Stimulated activated CD4-positive, alpha-beta T cell treated with anti-CD3 and anti-CD28 coated beads, Interleukin-15, amount 100 ng/mL, for 1 hour (primary cell): Measurements from ENCODE around the gene EYA2.
"Not testable (repeated sequence)": the region's sequence is repeated elsewhere in the genome, so short reads cannot be mapped to it uniquely, and the experiment has no call there.

Experiments
- DNase-seq, 2 donors: peaks; one replicate each; pipeline ENCODE4 v3.0.0-alpha.2; 2020; ENCODE audit warnings: low read depth in 1 of 2, low spot score in 1 of 2

Gene EYA2

DNA sequence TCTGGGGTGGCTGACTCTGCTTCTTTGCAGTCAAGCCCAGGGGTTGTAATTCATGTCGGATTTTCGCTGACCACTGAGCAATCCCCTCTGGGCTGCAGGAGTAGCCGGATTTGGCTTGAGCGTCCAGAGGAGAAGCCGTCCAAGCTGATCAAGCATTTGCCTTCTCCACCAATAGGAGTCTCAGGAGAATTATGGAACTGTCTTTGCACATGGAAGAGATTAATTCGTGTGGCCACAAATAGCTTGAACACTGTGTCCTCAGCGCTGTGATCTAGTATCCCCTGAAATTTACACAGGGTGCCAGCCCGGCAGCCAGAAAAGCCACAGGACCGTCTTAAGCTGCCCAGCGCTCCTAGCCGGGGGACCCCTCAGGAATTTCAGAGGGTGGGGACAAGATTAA lies 37.1 kb downstream of the EYA2 start:
- no peak for DNase-seq

DNA sequence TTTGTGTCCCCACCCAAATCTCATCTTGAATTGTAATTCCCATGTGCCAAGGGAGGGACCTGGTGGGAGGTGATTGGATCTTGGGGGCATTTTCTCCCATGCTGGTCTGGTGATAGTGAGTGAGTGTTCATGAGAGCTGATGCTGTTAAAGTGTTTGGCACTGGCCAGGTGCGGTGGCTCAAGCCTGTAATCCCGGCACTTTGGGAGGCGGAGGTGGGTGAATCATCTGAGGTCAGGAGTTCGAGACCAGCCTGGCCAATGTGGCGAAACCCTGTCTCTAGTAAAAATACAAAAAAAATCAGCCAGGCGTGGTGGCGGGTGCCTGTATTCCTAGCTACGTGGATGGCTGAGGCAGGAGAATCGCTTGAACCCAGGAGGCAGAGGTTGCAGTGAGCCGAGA lies 37.8 kb downstream of the EYA2 start:
- not testable (repeated sequence) for DNase-seq

GRCh38 chr20:46933150-46933549 lies 38.5 kb downstream of the EYA2 start:
- DNase-seq: no peak

- no peak for DNase-seq
Observed at GRCh38 chr20:46934746-46935287, 40.2 kb downstream of the EYA2 start.

DNA sequence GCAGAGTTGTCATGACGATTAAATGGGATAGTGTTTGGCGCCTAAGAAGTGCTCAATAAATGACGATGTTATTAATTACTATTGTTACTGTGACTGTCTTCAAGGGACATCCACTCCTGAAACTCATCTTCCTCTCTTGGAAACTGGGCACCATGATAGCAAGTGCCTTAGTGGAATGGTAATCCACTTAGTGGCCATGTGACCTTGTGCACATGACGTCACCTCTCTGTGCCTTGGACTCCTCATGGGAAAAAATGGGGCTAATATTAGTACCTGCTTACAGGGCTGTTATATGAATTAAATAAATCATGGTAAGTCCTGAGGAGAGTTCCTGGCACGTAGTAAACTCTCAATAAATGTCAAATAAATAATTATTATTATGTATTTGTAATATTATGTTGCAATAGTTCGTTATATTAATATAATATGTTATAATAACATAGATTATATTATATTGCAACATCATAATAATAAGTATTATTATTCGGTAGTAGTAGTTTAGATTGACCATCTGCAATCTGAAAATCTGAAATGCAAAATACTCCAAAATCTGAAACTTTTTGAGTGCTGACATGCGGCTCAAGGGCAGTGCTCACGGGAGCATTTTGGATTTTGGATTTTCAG lies 40.9 kb downstream of the EYA2 start:
- DNase-seq: no peak

DNA sequence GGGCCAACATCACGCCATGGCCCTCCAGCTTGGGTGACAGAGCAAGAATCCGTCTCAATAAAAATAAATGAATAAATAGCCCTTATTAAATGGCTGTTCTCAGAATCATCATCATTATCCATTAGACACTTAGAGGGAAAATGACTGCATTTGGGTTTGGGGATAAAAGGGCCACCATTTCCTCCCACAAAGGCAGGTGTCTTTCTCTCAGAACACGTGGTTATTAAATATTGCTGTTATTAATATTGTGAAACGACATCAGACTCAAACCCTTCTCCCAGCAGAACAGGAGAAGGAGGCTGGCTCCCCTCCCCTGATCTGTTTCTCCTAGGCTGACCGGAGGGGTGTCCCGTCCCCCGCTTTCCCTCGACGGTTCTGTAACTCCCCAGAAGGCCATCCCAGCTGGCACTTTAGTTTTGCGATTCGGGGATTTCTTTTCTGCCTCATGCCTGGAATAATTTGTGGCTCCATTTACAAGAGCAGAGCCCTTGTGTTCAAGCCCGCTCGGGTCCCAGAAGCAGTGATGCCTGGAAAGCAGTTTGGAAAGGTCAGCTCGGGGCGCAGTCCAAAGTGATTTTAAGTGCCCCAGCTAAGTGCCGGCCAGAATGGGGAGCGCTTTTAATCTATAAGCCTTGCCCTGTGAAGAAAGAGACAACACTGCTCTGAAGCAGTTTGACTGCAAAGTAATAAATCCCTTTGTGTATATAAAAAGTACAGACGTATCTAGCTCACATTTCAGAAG lies 41.9 kb downstream of the EYA2 start:
- DNase-seq: no peak

GRCh38 chr20:46937157-46937523 lies 42.5 kb downstream of the EYA2 start:
- DNase-seq: no peak

DNA sequence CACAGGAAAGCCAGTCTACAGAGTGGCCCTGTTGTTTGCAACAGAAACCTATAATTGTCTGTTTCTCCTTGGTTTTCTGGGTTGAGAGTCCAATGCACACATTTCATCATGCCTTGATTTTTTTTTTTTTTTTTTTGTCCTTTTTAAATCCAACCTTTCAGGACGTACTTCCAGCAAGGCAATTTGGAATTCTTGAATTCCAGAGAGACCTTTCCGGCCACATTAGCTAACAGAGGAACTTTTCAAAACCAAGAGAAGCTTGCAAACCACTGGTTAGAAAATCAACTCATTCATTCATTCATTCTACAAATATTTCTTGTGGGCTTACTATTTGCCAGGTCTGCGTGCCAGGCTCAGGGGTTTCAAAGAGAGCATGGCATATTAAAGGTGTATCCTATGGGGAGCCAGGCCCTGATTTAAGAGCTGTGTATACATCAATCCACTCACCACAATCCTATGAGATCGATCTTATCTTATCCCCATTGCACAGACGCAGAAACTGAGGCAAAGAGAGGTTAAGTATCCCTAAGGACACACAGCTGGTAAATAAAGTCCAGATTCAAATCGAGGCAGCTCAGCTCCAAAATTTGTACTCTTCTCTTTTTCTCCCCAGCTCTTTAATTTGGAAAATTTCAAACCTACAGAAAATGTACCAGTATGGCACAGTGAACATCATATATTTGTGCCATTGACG lies 43.0 kb downstream of the EYA2 start:
- DNase-seq: no peak

DNA sequence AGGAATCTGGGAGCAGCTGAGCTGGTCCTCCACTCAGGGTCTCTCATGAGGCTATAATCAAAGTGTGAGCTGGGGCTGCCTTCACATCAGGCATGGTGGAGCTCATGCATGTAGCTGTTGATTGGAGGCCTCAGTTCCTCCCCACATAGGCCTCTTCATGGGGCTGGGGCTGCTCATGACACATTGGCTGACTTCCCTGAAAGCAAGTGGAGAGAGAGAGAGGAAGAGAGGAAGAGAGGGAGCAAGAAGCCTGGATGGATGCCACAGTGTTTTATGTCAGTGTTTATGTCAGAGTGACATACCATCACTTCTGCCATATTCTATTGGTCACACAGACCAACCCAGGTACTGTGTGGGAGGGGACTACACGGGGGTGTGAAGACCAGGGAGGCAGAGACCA lies 43.8 kb downstream of the EYA2 start:
- no peak for DNase-seq

DNA sequence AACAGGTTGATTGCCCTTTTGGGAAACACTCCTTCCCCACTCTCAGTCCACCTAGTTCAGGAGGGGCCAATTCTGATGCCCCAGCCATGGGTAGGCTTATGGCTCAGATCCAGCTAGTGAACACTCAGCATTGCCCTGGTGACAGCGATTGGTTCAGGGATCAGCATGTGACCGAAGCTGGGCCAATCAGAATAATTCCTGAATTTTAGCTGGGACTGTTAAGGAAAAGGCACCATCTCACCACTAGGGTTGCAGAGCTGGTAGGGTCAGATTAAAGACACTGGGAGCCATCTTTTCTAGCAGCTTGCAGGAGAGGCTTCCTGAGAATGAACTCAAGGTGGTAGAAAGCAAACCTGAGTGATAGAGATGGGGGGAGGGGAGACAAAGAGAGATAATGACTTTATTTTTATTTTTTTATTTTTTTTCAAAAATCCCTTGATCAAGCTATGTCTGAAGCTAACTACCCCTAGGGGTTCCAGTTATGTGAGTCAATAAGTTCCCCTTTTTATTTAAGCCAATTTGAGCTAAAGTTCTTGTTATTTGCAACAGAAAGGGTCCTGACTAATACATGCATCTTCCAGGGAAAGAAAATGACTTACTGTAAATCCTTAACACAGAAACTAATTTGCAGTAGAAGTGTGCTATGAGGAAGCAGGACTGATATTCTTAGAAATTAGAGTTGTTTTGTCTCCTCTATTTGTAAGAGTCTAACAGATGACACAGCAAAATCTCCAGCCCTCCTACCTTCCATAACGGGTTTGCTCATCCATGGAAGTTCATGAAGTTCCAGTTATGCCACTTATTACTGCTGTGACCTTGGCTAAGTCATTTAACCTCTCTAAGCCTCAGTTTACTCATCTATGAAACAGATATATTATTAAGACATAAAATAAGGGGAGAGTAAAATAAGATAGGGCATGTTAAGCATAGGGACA lies 44.7 kb downstream of the EYA2 start:
- DNase-seq: no peak

- DNase-seq: no peak
Observed at GRCh38 chr20:46940616-46941015, 46.0 kb downstream of the EYA2 start.

- DNase-seq: no peak
Observed at GRCh38 chr20:46941404-46941803, 46.8 kb downstream of the EYA2 start.

DNA sequence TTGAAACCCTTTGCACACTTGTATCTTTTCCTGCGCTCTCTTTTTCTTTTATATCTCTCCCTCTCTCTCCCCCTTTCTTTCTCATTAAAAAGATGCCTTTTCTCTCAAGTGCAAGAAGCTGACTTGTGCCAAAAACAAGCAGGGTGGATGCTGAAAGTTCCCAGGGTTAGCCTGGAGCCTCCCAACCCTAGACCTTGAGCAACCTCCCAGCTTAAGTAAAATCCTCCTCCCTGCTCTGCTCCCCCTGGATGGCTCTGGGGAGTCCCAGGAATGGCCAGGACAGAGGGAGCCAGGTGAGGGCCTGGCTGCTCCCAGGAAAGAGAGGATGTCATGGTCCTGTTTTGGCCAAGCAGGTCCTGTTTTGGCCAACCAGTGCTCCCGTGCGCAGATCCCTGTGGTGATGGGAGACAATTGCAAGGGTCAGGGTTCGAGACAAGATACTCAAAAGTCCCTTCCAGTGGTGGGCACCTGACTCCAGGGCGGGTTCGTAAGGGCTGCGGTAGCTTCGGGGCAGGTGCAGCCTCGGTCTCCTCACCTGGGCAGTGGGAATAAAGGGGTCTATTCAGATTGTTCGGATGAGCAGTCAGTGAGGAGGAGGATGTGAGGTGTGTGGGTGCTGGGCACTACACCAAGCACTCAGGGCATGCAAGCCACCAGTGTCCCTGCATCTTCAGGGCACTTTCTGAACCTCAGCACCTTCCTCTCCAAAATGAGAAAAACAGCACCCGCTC lies 49.4 kb downstream of the EYA2 start:
- DNase-seq: no peak

- DNase-seq: no peak
Observed at GRCh38 chr20:46945465-46945864, 50.8 kb downstream of the EYA2 start.

DNA sequence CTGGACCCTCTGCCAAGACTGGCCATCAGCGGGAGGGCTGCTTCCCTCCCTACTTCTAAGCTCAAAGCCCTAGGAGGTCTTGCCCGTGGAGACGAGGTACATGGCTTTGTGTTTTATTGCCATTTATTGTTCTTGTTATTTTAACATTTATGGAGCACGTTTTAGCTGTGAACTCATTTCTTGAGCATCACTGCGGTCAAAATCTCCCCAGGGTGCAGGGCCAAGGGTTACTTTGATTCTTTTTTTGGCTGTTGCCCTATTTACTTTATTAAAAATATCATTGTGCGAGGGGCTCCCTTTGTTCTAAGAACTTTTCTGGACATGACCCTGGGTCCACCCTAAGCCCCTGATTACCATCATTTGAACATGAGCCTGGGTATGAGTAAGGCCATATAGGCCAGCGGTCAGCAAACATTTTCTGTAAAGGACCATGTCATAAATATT lies 51.6 kb downstream of the EYA2 start:
- DNase-seq: no peak

GRCh38 chr20:46946796-46947195 lies 52.2 kb downstream of the EYA2 start:
- DNase-seq: no peak

GRCh38 chr20:46948081-46948480 lies 53.4 kb downstream of the EYA2 start:
- DNase-seq: no peak

DNA sequence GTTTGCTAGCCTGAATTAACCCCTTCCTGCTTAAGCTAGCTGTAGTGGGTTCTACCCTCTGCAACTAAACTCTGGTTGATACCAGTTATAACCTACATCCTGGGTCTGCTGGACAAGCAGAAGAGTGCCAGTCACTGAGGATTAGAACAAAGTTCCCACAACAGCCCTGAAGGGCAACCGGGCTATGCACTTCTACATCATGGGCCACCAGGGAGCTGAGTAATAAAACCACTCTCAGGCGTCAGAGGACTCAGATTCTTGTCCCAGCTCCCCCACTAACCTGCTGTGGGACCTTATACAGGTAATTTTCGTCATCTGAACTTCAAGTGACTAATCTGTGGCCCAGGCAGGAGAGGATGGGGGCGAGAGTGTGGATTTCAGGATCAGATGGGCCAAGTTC lies 56.8 kb downstream of the EYA2 start:
- DNase-seq: no peak

DNA sequence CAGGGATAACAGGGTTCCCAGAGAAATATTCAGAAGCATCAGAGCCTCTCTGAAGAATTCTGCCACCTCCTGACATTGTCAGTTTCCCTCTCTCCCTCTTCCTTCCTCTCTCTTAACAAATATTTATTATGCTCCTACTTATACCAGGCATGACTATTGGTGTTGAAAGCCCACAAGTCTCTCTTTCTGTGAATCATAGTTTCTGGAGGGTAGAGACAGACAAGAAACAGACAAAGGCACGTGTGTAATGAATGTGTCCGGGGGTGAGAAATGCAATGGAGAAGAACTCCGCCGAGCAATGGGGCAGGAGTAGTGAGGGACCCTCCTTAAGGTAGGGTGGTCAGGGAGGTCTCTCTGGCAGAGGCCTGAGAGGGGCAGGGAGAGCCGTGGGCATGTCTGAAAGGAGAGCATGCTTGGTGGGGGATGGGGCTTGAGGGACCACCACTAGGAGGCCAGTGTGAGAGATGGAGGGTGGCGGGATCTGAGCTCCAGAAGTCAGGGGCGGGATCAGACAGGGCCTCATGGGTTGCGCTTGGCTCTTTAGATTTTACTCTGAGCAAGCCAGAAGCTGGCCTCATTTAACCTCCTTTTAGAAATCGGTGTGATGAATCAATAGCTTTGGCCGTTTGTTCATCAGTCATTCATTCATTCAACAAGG lies 57.3 kb downstream of the EYA2 start:
- no peak for DNase-seq

- no peak for DNase-seq
Observed at GRCh38 chr20:46953596-46953995, 59.0 kb downstream of the EYA2 start.
